T-helper 2 cell treated with Interferon-gamma antibody and Interleukin-4, amounts not matched to agents 5 μg/mL and 100 μg/mL, for 36 hours (primary cell): Measurements from ENCODE around the gene VPS25.
"Not testable (repeated sequence)": the region's sequence is repeated elsewhere in the genome, so short reads cannot be mapped to it uniquely, and the experiment has no call there.

Experiments used
- DNase-seq: peaks from one replicate; pipeline ENCODE4 v3.0.0; 2021; ENCODE audit warnings: low spot score
- H3K27ac Mint-ChIP-seq: one replicate; pipeline ENCODE4 v1.8.0; 2021; ENCODE audit warnings: mild to moderate bottlenecking, mixed read lengths
- H3K27me3 Mint-ChIP-seq: one replicate; pipeline ENCODE4 v1.8.0; 2021; ENCODE audit warnings: low read depth, mixed read lengths
- H3K36me3 Mint-ChIP-seq: one replicate; pipeline ENCODE4 v1.8.0; 2021; ENCODE audit warnings: low read depth, mixed read lengths
- H3K4me1 Mint-ChIP-seq: one replicate; pipeline ENCODE4 v1.8.0; 2021; ENCODE audit warnings: low read depth, mixed read lengths
- H3K4me3 Mint-ChIP-seq: one replicate; pipeline ENCODE4 v1.8.0; 2022; ENCODE audit warnings: mild to moderate bottlenecking, moderate library complexity, mixed read lengths
- H3K9me3 Mint-ChIP-seq: one replicate; pipeline ENCODE4 v1.8.0; 2021; ENCODE audit warnings: mixed read lengths

VPS25 gene

GRCh38 chr17:42773290-42774035 lies at the start of gene VPS25:
VPS25 (plus strand) TSS chr17:42773449; CDS start chr17:42773476, 27 bp downstream.
- peak within 1 kb of the TSS; percentile 98 for H3K27ac Mint-ChIP-seq
- H3K4me3 Mint-ChIP-seq, result peak within 1 kb of the TSS; percentile 99
- no peaks in the 10 kb centered on the region for H3K27me3 Mint-ChIP-seq
- H3K36me3 Mint-ChIP-seq, result peaks cover 17% of the 10 kb centered on the region
- H3K9me3 Mint-ChIP-seq, result no peaks in the 10 kb centered on the region
- DNase-seq, result peak; percentile 71
- peaks cover 18% of the 10 kb centered on the region for H3K4me1 Mint-ChIP-seq

- Mint-ChIP-seq H3K36me3 (peaks cover 30% of the 10 kb centered on the region), H3K4me1 (no peaks in the 10 kb centered on the region)
- DNase-seq, result no peak
These were observed 49.6 kb upstream of the VPS25 start for GRCh38 chr17:42723636-42724035.

GRCh38 chr17:42725143-42725542 lies 48.1 kb upstream of the VPS25 start:
- H3K9me3 Mint-ChIP-seq, result no peaks in the 10 kb centered on the region
- H3K4me3 Mint-ChIP-seq, result no peak overlapping the region
- H3K27ac Mint-ChIP-seq, result no peak overlapping the region

More at GRCh38 chr17:42723636-42724035, 49.6 kb upstream of the VPS25 start:
- H3K27ac Mint-ChIP-seq, result no peak overlapping the region
- H3K27me3 Mint-ChIP-seq, result no peaks in the 10 kb centered on the region
- no peaks in the 10 kb centered on the region for H3K9me3 Mint-ChIP-seq
- H3K4me3 Mint-ChIP-seq, result no peak overlapping the region

DNA sequence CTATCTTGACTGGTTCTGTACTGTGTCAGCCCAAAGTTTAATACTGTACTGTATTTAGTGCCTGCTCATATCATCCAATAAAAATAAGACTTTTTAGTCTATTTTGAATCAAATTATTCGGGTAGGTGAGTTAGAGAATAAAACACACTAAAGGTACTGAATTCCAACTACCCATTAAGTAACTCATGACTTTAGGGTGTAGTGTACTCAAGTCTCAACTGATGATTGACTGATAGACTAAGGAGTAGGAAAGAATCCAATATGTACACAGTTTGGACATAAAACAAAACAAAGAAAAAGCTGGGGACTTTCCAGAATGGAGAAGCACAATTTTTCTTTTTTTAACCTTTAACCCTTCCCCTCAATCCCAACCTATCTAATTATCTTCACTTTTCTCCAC lies 32.5 kb upstream of the VPS25 start:
- Mint-ChIP-seq H3K27ac (no peak overlapping the region), H3K36me3 (peaks cover 2% of the 10 kb centered on the region), H3K4me1 (peaks cover 14% of the 10 kb centered on the region), H3K27me3 (peaks cover 2% of the 10 kb centered on the region), H3K9me3 (peaks cover 5% of the 10 kb centered on the region), H3K4me3 (no peak overlapping the region)
- no peak for DNase-seq

More at GRCh38 chr17:42725143-42725542, 48.1 kb upstream of the VPS25 start:
- no peak for DNase-seq
- Mint-ChIP-seq H3K27me3 (no peaks in the 10 kb centered on the region), H3K4me1 (no peaks in the 10 kb centered on the region), H3K36me3 (peaks cover 28% of the 10 kb centered on the region)

DNA sequence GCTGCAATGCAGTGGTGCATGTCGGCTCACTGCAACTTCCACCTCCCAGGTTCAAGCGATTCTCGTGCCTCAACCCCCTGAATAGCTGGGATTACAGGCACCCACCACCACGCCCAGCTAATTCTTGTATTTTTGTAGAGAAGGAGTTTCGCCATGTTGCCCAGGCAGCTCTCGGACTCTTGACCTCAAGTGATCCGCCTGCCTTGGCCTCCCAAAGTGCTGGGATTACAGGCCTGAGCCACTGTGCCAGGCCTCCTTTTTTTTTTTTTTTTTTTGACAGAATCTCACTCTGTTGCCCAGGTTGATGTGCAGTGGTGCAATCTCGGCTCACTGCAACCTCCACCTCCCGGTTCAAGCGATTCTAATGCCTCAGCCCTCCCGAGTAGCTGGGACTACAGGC lies 30.3 kb upstream of the VPS25 start:
- not testable (repeated sequence) for DNase-seq, H3K36me3 Mint-ChIP-seq, H3K27ac Mint-ChIP-seq, H3K4me3 Mint-ChIP-seq, H3K9me3 Mint-ChIP-seq
- H3K27me3 Mint-ChIP-seq, result peaks cover 16% of the 10 kb centered on the region
- H3K4me1 Mint-ChIP-seq, result peaks cover 14% of the 10 kb centered on the region

DNA sequence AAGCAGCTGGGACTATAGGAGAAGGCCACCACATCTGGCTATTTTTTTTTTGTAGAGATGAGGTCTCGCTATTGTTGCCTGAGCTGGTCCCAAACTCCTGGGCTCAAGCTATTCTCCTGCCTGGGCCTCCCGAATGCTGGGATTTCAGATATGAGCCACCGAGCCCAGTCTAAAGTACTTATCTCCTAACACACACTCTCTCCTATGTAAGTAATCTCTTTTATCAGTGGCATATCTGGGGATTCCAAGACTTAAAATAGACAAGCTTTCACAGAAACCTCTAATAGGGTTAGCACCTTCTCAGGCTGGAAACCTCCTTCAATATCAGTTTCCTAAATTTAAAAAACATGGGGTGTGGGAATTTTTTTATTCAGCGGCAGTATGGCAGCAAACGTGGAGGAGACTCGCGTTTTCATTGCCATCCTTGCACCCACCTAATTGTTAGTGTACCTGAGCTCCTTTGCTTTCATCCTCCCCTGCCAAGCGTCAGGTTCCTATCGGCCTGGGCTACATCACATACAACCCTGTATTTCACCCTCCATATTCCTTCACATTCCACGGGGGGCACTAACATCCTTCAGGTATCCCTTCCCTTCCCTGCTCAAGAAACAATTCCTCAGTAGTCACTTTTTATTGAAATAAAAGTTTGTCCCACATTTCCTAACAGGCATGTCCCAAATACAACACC lies 29.5 kb upstream of the VPS25 start:
- peaks cover 14% of the 10 kb centered on the region for H3K4me1 Mint-ChIP-seq
- H3K4me3 Mint-ChIP-seq, result peak overlapping the region; percentile 94
- peak overlapping the region; percentile 93 for H3K27ac Mint-ChIP-seq
- peaks cover 2% of the 10 kb centered on the region for H3K36me3 Mint-ChIP-seq
- no peak for DNase-seq
- H3K27me3 Mint-ChIP-seq, result peaks cover 19% of the 10 kb centered on the region
- H3K9me3 Mint-ChIP-seq, result peaks cover 5% of the 10 kb centered on the region

DNA sequence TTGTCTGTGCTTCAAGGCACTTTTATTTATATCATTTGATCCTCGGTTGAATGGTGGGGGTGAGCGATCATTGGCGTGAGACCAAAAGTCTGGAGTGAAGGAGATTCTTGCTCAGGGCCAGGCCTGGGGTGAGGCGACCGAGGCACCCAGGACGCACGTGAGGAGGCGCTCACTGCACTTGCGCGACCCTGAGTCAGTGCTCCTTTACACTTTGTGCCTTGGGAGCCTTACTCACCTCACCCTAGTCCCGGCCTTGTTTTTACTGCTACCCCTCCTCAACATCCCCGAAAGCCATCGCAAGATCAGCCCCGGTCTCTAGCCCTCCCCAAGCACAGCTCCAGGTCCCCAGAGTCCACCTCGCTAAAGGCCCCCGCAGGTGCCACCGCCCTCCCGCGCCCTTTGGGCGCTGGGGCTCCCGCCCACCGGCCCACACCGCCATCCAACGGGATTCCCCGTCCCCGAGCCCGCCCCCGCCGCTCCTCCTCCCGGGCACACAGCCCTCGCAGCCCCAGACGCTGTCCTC lies 28.9 kb upstream of the VPS25 start:
- Mint-ChIP-seq H3K27ac (peak overlapping the region; percentile 93), H3K4me1 (peaks cover 14% of the 10 kb centered on the region), H3K9me3 (peaks cover 5% of the 10 kb centered on the region), H3K36me3 (peaks cover 2% of the 10 kb centered on the region), H3K4me3 (peak overlapping the region; percentile 94), H3K27me3 (peaks cover 25% of the 10 kb centered on the region)
- DNase-seq, result peak; percentile 72

DNA sequence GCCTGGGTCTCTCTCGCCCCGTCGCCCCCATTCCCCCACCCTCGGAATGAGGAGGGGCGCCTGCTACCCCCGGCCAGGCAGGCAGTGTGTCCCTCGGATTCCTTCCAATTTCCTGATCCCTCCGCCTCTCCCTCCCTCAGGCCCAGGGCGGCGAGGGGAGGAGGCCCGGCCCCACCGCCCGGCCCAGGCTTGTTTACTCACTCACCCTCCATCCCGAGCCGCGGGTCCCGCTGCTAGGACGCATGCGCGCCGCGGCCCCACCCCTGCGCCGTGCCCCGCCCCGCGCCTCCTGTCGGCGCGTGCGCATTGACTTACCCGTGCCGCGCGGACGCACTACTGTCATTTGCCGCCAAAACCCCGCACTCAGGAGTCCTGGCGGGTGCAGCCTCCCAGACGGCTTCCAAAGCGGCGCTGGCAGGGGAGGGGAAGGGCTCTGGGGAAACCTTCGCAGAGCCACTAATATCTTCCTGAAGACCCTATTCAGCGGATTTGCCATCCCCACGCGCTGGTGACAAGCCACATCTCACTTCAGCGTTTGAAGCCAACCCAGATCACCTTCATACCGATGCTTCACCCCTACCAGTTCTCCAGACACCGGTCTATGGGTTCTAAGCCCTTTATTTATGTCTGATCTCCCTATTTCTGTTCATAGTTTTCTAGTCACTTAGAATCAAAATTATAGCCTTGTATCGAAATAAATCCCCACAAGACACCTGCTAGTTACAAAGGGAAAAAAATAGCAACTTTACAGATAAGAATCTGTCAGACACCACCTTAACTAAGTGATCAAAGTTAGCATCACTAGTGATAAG lies 28.2 kb upstream of the VPS25 start, which contains the start of gene EZH1:
TSS of gene EZH1 (minus strand) at position 235 of the 812 bp plus-strand sequence. CDS start 16,099 bp downstream, outside the sequence.
- DNase-seq, result peak; percentile 94
- peak within 1 kb of the TSS; percentile 94 for H3K4me3 Mint-ChIP-seq
- H3K4me1 Mint-ChIP-seq, result peaks cover 14% of the 10 kb centered on the region
- peaks cover 28% of the 10 kb centered on the region for H3K27me3 Mint-ChIP-seq
- peak within 1 kb of the TSS; percentile 93 for H3K27ac Mint-ChIP-seq
- H3K36me3 Mint-ChIP-seq, result peaks cover 2% of the 10 kb centered on the region
- peaks cover 5% of the 10 kb centered on the region for H3K9me3 Mint-ChIP-seq

DNA sequence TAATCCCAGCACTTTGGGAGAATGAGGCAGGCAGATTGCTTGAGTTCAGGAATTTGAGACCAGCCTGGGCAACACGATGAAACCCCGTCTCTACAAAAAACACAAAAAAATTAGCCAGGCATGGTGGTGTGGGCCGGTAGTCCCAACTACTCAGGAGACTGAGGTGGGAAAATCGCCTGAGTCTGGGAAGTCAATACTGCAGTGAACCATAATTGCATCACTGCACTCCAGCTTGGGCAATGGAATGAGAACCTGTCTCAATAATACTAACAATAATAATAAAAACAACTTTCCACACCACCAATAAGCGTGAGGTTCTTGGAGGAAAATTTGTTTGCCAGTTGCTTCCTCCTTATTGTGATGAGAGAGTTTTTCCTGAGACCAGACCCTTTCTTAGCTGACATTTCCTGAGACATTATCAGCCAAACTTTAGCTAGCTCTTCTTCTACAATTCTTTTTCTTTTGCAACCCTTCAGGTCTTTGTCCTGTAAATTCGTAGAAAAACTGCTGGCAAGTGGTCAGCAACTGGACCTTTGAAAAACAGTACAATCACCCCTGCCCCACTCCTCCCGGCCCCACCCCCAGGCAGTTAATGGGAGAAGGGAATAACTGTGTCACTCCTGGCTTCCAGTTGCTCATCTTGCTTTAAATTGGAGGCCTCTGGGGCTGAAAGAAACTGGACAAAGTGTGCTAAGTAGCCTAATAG lies 24.9 kb upstream of the VPS25 start:
- H3K4me1 Mint-ChIP-seq, result peaks cover 14% of the 10 kb centered on the region
- H3K9me3 Mint-ChIP-seq, result peaks cover 5% of the 10 kb centered on the region
- H3K27ac Mint-ChIP-seq, result no peak overlapping the region
- H3K27me3 Mint-ChIP-seq, result peaks cover 49% of the 10 kb centered on the region
- DNase-seq, result no peak
- H3K36me3 Mint-ChIP-seq, result peaks cover 2% of the 10 kb centered on the region
- H3K4me3 Mint-ChIP-seq, result no peak overlapping the region

DNA sequence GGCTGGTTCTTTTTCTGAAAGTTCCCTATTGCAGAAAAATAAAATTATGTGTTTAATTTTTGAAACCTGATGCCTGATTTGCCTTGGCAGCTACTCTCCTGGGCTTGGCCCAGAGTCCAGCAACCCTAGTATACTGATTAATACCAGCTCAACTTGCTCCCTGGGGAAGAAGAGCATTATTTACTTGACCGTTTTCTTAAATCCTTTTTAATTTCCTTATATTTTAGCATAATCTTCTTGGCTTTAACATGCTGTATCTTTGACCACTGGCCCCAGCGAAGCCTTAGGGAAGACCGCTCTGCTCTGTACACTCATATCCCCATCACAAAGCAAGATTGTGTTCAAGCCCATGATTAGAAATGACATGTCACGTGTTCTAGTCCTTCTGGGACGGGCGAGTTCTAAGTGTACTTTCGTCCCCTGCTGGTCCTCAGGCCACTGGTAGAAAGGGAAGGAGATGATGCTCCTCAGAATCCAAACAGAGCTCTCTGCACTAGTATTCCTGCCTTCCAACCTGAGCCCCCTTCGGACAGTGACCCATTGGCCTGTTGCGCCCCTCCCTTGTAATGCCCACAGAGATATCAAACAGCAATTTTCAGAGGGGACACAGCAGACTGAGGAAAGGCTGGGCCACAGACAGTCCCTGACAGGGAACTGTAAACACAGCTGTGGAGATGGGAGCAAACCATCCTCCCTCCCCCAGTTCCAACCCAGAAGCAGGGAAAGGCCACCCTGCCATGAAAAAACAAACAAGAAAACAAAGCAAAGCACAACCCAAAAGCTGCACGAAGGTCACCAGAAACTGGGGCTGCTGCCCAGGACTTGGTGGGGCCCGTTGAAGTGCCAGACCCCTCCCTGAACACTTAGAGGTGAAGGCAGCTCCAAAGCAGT lies 24.1 kb upstream of the VPS25 start:
- DNase-seq, result no peak
- H3K4me3 Mint-ChIP-seq, result no peak overlapping the region
- no peak overlapping the region for H3K27ac Mint-ChIP-seq
- H3K9me3 Mint-ChIP-seq, result peaks cover 5% of the 10 kb centered on the region
- peaks cover 54% of the 10 kb centered on the region for H3K27me3 Mint-ChIP-seq
- peaks cover 7% of the 10 kb centered on the region for H3K4me1 Mint-ChIP-seq
- H3K36me3 Mint-ChIP-seq, result peaks cover 2% of the 10 kb centered on the region

GRCh38 chr17:42750739-42751344 lies 22.4 kb upstream of the VPS25 start:
- H3K9me3 Mint-ChIP-seq, result no peaks in the 10 kb centered on the region
- no peak for DNase-seq
- H3K36me3 Mint-ChIP-seq, result no peaks in the 10 kb centered on the region
- no peak overlapping the region for H3K4me3 Mint-ChIP-seq
- H3K27me3 Mint-ChIP-seq, result peaks cover 60% of the 10 kb centered on the region
- H3K4me1 Mint-ChIP-seq, result no peaks in the 10 kb centered on the region
- H3K27ac Mint-ChIP-seq, result no peak overlapping the region

DNA sequence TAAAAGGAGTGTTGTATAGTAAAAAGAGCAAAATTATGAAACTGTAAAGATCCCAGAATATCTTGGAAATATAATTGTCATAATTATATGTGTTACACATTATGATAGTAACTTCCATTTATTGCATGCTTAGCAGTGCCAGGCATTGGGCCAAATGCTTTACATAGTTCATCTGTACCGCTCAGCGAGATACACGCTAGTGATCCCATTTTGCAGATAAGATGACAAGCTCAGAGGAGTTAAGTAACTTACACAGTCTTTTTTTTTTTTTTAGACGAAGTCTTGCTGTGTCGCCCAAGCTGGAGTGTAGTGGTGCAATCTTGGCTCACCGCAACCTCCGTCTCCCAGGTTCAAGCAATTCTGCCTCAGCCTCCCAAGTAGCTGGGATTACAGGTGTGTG lies 21.6 kb upstream of the VPS25 start:
- Mint-ChIP-seq H3K4me1 (no peaks in the 10 kb centered on the region), H3K27me3 (peaks cover 60% of the 10 kb centered on the region), H3K4me3 (no peak overlapping the region), H3K27ac (no peak overlapping the region), H3K9me3 (no peaks in the 10 kb centered on the region), H3K36me3 (no peaks in the 10 kb centered on the region)
- no peak for DNase-seq
